GM12891 (cell line): ENCODE results near the gene WRAP73.

Experiments used
- DNase-seq: peaks from one replicate; pipeline ENCODE4 v3.0.0; 2011; ENCODE audit warnings: low spot score; ENCODE audit not compliant: insufficient read length
- FAIRE-seq: peaks from 2 replicates; lab custom pipeline; 2011; peaks lifted over from hg19 to GRCh38; lab: Jason Lieb, UNC
- PAX5 ChIP-seq: IDR thresholded peaks from 2 replicates; pipeline ENCODE4 v1.6.1; 2011; ENCODE audit warnings: low read length, moderate library complexity, mild to moderate bottlenecking; ENCODE audit not compliant: insufficient read depth, severe bottlenecking
- POLR2A ChIP-seq: IDR thresholded peaks from 2 replicates; pipeline ENCODE4 v1.6.1; 2011; ENCODE audit warnings: low read depth, low read length, control low read depth
- POLR2AphosphoS5 ChIP-seq: IDR thresholded peaks from 2 replicates; pipeline ENCODE4 v1.6.1; 2011; ENCODE audit warnings: low read depth, low read length, control low read depth
- POU2F2 ChIP-seq: IDR thresholded peaks from 2 replicates; pipeline ENCODE4 v1.6.1; 2011; ENCODE audit warnings: low read depth, mild to moderate bottlenecking, control low read depth, low read length, moderate library complexity
- SPI1 ChIP-seq: IDR thresholded peaks from 2 replicates; pipeline ENCODE4 v1.6.1; 2011; ENCODE audit warnings: low read depth, low read length, control low read depth
- TAF1 ChIP-seq: IDR thresholded peaks from 2 replicates; pipeline ENCODE4 v1.6.1; 2011; ENCODE audit warnings: low read depth, low read length, control low read depth

Gene WRAP73

DNA sequence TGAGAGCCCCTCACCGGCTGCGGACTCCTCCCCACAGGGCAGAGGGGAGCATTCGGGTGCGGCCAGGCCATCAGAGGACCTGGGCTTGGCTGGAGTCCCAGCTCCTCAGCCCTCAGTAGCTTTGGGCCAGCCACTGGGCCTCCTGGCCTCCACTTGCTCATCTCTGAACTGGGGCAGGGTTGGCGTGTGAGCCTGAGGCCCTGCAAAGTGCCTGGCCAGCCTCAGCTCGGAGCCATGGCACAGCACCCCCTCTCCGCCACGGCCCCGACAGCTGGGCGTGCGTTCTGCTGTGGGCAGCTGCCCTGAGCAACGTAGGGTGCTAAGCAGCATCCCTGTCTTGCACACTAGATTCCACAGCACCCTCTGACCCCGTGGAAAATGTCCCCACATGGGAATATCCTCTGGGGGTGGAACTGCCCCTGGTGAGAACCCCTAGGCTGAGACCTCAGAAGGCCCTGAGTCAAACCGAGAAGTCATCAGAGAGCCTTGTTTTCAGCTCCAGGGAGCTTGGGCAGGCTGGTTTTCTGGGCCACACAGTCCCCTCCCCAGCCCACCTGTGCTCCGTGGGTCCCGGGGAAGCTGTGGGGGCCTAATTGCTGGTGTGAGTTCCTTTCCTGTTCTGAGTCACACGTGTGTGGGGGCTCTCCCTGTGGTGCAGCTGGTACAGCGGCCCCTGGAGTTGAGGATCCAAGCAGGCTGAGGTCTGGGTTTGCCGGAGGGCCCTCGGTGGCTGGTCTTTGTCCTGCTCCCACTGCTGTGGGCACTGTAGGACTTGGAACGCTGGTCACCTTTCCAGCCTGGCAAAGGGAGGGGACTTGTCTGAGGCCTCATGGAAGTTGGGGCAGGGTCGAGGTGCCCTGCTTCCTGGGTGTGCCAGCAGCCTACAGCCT lies 26.9 kb upstream of the WRAP73 start:
- DNase-seq (peak; percentile 72), FAIRE-seq (peak; percentile 96)
- TF ChIP-seq TAF1 (no peak), POLR2A (no peak; the same call in 1 of the 2 replicates), PAX5 (peak; percentile 78), POU2F2 (peak; percentile 88; the same call in 1 of the 2 replicates), SPI1 (peak; percentile 79)

DNA sequence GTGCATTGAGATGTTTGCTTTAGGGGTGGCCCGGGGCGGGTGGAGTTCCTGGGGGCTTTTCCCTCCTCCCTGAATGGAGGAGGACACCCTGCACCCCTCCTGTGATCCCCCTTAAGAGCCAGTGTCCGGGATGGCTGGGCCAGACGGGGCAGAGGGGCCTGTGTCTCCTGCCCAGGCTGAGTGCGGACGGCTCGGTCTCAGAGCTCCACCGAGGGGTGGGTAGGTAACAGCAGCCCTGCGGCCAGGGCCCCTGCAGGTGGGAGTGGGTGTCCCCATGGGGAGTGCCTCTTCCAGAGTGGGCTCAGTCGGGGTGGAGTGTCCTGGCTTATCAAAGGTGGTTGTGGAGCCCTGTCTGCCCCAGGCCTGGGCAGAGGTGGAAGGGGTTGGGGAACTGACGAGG lies 25.5 kb upstream of the WRAP73 start:
- TF ChIP-seq PAX5: no peak
- TF ChIP-seq POLR2A: no peak
- TF ChIP-seq SPI1: no peak
- no peak for TF ChIP-seq TAF1
- no peak for DNase-seq
- FAIRE-seq: peak; percentile 55

DNA sequence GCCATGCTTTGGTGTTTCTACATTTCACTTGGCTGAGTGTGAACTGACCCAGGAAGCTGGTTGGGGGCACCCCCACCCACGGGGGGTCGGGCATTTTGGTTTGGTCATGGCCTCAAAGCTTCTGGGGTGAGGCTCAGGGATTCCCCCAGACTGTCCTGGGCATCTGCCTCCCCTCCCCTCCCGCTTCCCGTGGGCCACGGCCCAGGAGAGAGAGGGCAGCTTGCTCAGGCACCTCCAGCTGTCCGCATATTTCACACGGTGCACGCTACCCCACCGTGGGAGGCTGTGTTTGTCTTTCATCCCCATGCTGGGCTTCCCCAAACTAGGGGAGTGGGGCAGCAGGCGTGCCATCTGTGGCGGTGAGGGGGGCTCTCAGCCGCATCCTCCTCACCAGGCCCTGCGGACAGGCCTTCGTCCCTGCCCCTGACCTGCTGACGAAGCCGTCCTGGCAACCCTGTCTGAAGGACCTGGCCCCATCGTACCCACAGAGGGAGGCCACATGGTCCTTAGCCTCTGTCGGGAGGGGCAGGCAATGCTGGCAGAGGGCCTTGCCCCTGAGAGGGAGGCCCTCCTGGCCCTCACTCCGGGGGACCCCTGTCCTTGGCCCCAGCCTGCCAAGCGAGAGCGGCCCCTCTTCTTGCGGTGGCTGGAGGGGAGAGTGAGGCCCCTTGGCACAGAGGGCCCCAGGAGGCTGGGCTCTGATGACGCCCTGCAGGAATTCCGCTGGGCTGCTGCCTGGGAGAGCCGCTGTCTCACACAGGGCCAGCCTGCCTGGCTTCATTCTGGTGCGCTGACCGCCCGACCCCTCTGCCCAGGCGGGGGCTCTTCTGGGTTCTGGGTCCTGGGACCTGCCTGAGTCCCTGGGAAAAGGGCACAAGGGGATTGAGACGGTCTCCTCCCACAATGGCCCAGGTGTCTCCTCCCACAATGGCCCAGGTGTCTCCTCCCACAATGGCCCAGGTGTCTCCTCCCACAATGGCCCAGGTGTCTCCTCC lies 24.5 kb upstream of the WRAP73 start:
- FAIRE-seq (peak; percentile 58), DNase-seq (no peak)
- TF ChIP-seq POU2F2: no peak
- TF ChIP-seq POLR2AphosphoS5: no peak
- no peak for TF ChIP-seq SPI1
- no peak for TF ChIP-seq PAX5
- TF ChIP-seq TAF1: no peak
- no peak for TF ChIP-seq POLR2A

DNA sequence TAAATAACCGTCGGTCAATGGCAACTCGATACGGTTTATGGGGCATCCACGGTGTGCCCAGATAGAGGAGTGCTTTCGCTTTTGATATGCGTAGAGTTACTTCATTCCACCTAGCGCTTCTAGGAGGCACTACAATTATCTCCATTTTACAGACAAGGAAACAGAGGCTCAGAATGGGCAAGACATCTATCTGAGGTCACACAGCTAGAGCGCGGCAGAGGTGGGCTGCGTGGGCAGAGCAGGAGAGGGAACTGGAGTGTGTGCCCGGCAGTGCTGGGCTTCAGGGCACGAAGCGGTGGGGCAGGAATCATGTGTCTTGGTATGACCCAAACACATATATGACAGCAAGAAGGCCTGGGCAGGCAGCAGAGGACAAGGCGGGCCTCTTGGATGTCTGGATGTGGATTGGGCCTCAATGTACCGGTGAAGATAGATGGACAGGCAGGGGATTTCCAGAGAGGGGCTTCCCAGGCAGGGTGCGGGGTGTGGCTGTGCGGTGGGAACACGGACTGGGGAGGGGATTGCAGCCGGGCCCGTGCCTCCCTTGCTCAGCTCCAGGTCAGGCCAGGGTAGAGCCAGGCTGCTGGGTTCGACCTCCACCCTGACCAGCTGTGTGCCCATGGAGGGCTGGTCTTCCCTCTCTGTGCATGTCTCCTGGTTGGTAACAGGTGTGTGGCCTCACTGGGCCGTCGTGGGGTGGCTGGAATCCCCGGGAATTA lies 23.6 kb upstream of the WRAP73 start:
- DNase-seq (no peak), FAIRE-seq (peak; percentile 89)
- TF ChIP-seq SPI1 (no peak), POLR2AphosphoS5 (peak; percentile 21; the same call in 1 of the 2 replicates), TAF1 (no peak), PAX5 (no peak), POLR2A (no peak), POU2F2 (no peak)

DNA sequence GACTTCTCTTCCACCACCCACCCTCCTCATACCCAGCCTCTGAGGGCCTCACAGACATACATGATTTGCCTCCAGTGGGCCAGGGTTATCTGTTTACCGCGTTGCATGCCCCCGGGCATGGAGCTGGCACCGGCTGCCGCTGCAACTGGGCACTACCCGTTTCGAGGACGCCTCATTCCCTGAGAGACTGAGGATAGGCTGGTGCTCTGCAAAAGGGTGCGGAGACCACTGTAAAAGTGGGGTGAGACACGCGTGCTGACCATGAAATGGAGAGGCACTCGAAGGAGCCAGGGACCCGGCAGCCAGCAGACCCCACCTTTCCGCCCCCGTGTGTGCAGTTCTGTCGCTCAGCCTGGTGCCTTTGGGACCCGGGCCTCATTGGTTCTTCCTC lies 23.1 kb upstream of the WRAP73 start:
- TF ChIP-seq TAF1 (no peak), POLR2AphosphoS5 (0 out of 2 replicates have a peak, but pooled peaks have one; percentile 2)
- DNase-seq: no peak
- no peak for FAIRE-seq

DNA sequence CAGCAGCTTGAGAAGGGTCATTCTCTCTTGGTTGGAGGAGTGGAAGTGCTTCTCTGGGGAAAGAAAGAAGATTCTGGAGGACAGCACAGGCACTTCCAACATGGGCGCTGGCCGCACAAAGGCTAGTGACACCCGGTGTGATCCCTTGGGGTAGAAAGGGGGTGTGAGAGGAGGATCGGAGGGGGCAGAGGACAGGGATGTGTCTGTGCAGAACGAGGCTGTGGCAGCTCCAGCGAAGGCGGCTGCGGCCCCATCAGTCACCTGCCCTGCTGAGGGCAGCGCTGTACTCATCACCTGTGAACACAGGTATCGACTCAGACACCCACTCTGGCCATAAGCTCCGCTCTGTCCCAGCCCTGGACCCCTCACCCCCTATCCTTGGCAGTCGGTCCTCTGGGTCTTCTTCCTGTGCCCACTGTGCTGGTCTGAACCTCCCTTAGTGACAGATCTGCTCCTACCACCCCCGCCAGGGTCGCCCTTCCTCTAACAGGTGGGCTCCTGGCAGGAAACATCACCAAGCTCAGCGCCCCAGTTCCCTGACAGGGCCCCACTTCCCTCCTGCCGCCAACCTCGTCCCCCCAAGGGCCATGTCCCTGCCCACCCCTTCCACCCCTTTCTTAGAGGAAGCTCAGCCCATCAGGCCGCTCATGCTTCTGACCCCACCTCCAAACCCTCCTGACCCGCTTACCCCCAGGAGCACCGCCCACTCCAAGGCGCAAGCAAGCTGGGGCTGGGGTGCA lies 22.5 kb upstream of the WRAP73 start:
- FAIRE-seq (no peak), DNase-seq (no peak)
- no peak for TF ChIP-seq POLR2A
- TF ChIP-seq PAX5: no peak
- TF ChIP-seq POLR2AphosphoS5: no peak
- no peak for TF ChIP-seq SPI1

DNA sequence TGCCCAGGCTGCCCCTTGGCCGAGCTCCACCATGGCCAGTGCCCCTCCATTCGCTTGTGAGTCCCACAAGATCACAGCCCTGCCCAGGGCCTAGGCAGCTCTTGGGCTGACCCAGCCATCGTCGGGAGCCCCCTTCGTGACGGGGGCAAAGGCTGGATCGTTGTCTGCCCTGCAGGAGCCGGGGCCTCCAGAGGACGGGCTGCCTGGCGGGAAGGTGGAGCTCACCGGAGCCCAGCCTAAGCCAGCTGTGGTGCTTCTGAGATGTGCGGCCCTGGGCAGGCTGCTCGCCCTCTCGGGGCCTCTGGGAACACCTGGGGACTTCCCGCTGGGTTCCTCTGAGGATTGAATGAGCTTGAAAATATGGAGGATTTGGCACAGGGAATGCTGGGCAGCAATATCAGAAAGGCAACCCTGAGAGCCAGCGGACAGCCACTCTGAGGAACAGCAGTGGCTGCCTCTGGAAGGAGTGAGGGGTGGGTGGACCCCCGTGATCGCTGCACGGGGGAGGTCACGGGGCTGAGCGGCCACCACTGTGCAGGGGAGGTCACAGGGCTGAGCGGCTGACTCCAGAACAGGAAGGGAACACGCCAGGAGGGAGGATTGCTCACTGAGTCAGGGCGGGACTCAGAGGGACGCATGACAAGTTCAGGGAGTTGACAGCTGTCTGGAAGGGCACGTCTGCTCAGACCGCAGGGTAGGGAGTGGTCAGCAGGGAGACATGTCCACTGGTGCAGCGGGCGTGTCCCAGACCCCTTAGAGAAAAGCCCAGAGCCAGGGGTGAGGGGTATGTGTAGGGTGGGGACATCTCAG lies 21.7 kb upstream of the WRAP73 start:
- TF ChIP-seq TAF1 (no peak), POU2F2 (no peak), PAX5 (no peak), SPI1 (no peak), POLR2A (no peak), POLR2AphosphoS5 (no peak)
- peak; percentile 41 for FAIRE-seq
- DNase-seq: no peak

DNA sequence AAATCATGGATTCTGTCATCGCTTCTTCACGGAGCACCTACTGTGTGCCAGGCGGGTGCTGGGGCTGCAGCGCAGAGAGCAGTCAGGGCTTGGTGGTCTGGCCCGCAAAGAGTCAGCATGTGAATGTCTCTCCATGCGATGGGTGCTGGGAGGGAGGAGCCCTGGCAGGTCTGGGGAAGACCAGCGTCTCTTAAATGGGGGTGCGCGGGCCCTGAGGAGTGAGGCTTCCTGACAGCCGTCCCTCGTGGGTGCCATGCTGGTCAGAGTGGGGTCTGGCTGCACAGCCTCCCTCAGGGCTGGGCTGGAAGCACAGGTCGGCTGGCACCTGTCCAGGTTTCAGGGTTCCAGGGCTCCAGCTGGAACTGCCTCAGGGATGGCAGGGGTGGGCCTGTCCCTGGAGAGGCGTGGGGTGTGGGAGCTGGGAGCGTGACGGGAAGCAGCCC lies 20.9 kb upstream of the WRAP73 start:
- TF ChIP-seq PAX5: no peak
- no peak for TF ChIP-seq POLR2AphosphoS5
- no peak for TF ChIP-seq TAF1
- TF ChIP-seq POU2F2: no peak
- TF ChIP-seq SPI1: no peak
- no peak for TF ChIP-seq POLR2A

More for the DNA sequence above, 20.9 kb upstream of the WRAP73 start:
- FAIRE-seq (no peak), DNase-seq (no peak)
